Measurements from ENCODE around the gene NCKIPSD. TPM values are rescaled to one million over a fixed set of nuclear protein-coding genes. Genes with fewer than 3 reads are reported as not detected.
"Not testable (repeated sequence)": the region's sequence is repeated elsewhere in the genome, so short reads cannot be mapped to it uniquely, and the experiment has no call there.

Gene NCKIPSD
- total RNA-seq, 1 donor from 2014 or later, result 24.7 TPM

DNA sequence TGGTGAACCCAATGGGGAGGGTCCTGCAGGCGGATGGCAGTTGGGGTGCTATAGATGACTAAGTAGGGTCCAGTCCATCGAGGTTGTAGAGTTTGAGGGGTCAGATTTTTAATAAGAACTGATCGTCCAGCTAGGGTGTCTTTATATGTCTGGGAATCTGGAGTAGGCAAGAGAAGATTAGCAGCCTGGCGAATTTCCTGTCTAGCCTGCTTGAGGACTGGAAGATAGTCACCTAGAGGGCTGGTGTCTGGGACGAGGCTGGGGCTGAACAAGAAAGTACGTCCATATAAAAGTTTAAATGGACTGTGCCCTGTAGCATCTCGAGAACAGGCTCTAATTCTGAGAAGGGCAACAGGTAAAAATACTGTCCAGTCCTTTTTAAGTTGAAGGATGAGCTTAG is 38.0 kb upstream of the NCKIPSD start:
- H3K4me3 Mint-ChIP-seq (ENCODE audit: unreplicated experiment), result no peak overlapping the region
- H3K9me3 Mint-ChIP-seq (ENCODE audit: low read depth), result no peaks in the 10 kb centered on the region
- no peak for DNase-seq (ENCODE audit: low spot score)
- TF ChIP-seq, protein P1, sequence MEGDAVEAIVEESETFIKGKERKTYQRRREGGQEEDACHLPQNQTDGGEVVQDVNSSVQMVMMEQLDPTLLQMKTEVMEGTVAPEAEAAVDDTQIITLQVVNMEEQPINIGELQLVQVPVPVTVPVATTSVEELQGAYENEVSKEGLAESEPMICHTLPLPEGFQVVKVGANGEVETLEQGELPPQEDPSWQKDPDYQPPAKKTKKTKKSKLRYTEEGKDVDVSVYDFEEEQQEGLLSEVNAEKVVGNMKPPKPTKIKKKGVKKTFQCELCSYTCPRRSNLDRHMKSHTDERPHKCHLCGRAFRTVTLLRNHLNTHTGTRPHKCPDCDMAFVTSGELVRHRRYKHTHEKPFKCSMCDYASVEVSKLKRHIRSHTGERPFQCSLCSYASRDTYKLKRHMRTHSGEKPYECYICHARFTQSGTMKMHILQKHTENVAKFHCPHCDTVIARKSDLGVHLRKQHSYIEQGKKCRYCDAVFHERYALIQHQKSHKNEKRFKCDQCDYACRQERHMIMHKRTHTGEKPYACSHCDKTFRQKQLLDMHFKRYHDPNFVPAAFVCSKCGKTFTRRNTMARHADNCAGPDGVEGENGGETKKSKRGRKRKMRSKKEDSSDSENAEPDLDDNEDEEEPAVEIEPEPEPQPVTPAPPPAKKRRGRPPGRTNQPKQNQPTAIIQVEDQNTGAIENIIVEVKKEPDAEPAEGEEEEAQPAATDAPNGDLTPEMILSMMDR (IDR thresholded peaks at IDR 0.05), result no peak
- no peaks in the 10 kb centered on the region for H3K36me3 Mint-ChIP-seq (ENCODE audit: low read depth)
- no peak overlapping the region for H3K27ac Mint-ChIP-seq (ENCODE audit: unreplicated experiment)
- peaks cover 6% of the 10 kb centered on the region for H3K27me3 Mint-ChIP-seq (ENCODE audit: low read depth)
- H3K4me1 Mint-ChIP-seq (ENCODE audit: low read depth), result peaks cover 4% of the 10 kb centered on the region

DNA sequence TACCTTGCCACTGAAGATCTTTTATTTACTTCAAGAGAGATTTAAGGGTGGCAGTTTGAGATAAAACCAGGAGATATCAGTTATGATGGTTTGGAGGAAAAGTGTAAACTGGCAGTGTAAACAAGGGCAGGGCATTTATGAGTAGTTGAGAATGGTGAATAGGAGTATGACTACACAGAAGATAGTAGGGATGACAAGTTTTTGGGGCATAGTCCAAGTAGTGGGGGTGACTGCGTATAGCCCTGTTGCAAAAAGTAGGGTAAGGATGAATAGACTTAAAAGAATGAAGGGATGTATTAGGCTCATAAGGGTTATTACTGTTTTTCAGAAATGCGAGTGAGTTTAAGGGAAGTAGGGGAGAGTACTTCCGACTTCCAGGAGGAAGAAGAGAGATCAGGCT is 37.6 kb upstream of the NCKIPSD start:
- not testable (repeated sequence) for H3K27ac Mint-ChIP-seq (ENCODE audit: unreplicated experiment); H3K36me3 Mint-ChIP-seq (ENCODE audit: low read depth); H3K27me3 Mint-ChIP-seq (ENCODE audit: low read depth); DNase-seq (ENCODE audit: low spot score); H3K4me1 Mint-ChIP-seq (ENCODE audit: low read depth); H3K4me3 Mint-ChIP-seq (ENCODE audit: unreplicated experiment); H3K9me3 Mint-ChIP-seq (ENCODE audit: low read depth)

- H3K36me3 Mint-ChIP-seq (ENCODE audit: low read depth), result peaks cover 1% of the 10 kb centered on the region
- H3K27ac Mint-ChIP-seq (ENCODE audit: unreplicated experiment), result peak within 1 kb of the TSS; percentile 97
- peak within 1 kb of the TSS; percentile 95 for H3K4me3 Mint-ChIP-seq (ENCODE audit: unreplicated experiment)
- peaks cover 37% of the 10 kb centered on the region for H3K4me1 Mint-ChIP-seq (ENCODE audit: low read depth)
- DNase-seq (ENCODE audit: low spot score), result peak; percentile 100
- TF ChIP-seq, protein P1 (IDR thresholded peaks at IDR 0.05), result no peak
- no peaks in the 10 kb centered on the region for H3K27me3 Mint-ChIP-seq (ENCODE audit: low read depth)
- H3K9me3 Mint-ChIP-seq (ENCODE audit: low read depth), result no peaks in the 10 kb centered on the region
Observed at GRCh38 chr3:48716982-48717746, 31.4 kb upstream of the NCKIPSD start, which contains the start of gene IP6K2. Gene IP6K2, minus strand, starts transcription at chr3:48717221. Its CDS starts 21,930 bp downstream, at chr3:48695291.

DNA sequence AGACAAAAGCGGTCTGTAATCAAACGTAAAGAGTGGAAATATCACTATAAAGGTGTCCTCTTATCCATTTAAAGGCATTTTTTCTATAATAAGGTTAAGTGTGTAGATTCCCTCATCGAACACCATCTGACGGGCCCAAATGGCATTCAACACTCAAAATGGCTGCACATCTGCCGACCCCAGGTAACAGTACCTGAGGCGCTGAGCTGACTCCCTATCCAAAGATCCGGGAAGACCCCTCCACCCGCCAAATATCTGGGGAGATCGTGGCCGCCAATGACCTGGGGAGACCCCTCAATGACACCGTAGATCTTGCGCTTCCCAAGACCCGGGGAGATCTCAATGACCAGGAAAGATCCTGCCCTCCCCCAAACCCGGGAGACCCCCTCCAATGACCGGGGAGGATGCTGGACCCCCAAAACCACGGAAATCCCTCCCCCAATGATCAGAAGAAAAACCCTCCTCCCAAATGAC is 30.8 kb upstream of the NCKIPSD start:
- Mint-ChIP-seq H3K4me3 (ENCODE audit: unreplicated experiment) (peak overlapping the region; percentile 95), H3K27me3 (ENCODE audit: low read depth) (no peaks in the 10 kb centered on the region), H3K4me1 (ENCODE audit: low read depth) (peaks cover 41% of the 10 kb centered on the region), H3K9me3 (ENCODE audit: low read depth) (no peaks in the 10 kb centered on the region), H3K27ac (ENCODE audit: unreplicated experiment) (peak overlapping the region; percentile 97), H3K36me3 (ENCODE audit: low read depth) (peaks cover 4% of the 10 kb centered on the region)
- TF ChIP-seq, protein P1 (IDR thresholded peaks at IDR 0.05), result no peak
- DNase-seq (ENCODE audit: low spot score), result no peak

- Mint-ChIP-seq H3K4me3 (ENCODE audit: unreplicated experiment) (peak overlapping the region; percentile 95), H3K9me3 (ENCODE audit: low read depth) (no peaks in the 10 kb centered on the region), H3K4me1 (ENCODE audit: low read depth) (peaks cover 46% of the 10 kb centered on the region), H3K36me3 (ENCODE audit: low read depth) (peaks cover 4% of the 10 kb centered on the region), H3K27me3 (ENCODE audit: low read depth) (no peaks in the 10 kb centered on the region), H3K27ac (ENCODE audit: unreplicated experiment) (peak overlapping the region; percentile 97)
- TF ChIP-seq, protein P1 (IDR thresholded peaks at IDR 0.05), result no peak
- DNase-seq (ENCODE audit: low spot score), result no peak
Observed at GRCh38 chr3:48715174-48715800, 29.6 kb upstream of the NCKIPSD start.

Data from chondrocyte (in vitro differentiated cells).